HEK293T (cell line): Measurements from ENCODE around the gene PRKG1.

Experiments used
- CTCF ChIA-PET: fragments of 350-600 bp; formaldehyde crosslinking; extraction: SDS; loops from one replicate; lab custom pipeline; 2021; ENCODE audit warnings: antibody characterized with exemption, inconsistent platforms; lab: Yijun Ruan, JAX
- POLR2A ChIA-PET: fragments of 350-600 bp; formaldehyde crosslinking; extraction: SDS; loops from one replicate; lab custom pipeline; 2020; ENCODE audit warnings: antibody characterized with exemption, inconsistent platforms; lab: Yijun Ruan, JAX
- DNase-seq: peaks from one replicate; pipeline ENCODE4 v3.0.0; 2012; ENCODE audit warnings: mixed read lengths; ENCODE audit errors: extremely low spot score
- ARNT ChIP-seq: fragments of 450-650 bp; IDR thresholded peaks from 2 replicates; pipeline ENCODE4 v1.6.1; 2017; ENCODE audit warnings: mild to moderate bottlenecking
- BHLHE40 ChIP-seq: fragments of 450-650 bp; IDR thresholded peaks from 2 replicates; pipeline ENCODE4 v1.6.1; 2016; ENCODE audit warnings: mild to moderate bottlenecking, moderate library complexity, borderline replicate concordance
- CTBP1 ChIP-seq: fragments of 450-650 bp; IDR thresholded peaks from 2 replicates; pipeline ENCODE4 v1.6.1; 2016; ENCODE audit warnings: borderline replicate concordance
- ELF4 ChIP-seq: fragments of 450-650 bp; IDR thresholded peaks from 2 replicates; pipeline ENCODE4 v1.6.1; 2017; ENCODE audit warnings: antibody characterized with exemption
- FOXA1 ChIP-seq: fragments of 450-650 bp; IDR thresholded peaks from 2 replicates; pipeline ENCODE4 v1.6.1; 2016; ENCODE audit warnings: mild to moderate bottlenecking
- FOXK2 ChIP-seq: fragments of 450-650 bp; IDR thresholded peaks from 2 replicates; pipeline ENCODE4 v1.6.1; 2016; ENCODE audit warnings: mild to moderate bottlenecking
- FOXM1 ChIP-seq: fragments of 450-650 bp; IDR thresholded peaks from 2 replicates; pipeline ENCODE4 v1.6.1; 2017; ENCODE audit warnings: mild to moderate bottlenecking, borderline replicate concordance
- HDGF ChIP-seq: fragments of 450-650 bp; IDR thresholded peaks from 2 replicates; pipeline ENCODE4 v1.6.1; 2017; ENCODE audit warnings: antibody characterized with exemption, borderline replicate concordance
- L3MBTL2 ChIP-seq: fragments of 450-650 bp; conservative IDR thresholded peaks from 2 replicates; pipeline ENCODE4 v1.6.1; 2016; ENCODE audit warnings: mild to moderate bottlenecking
- LEF1 ChIP-seq: fragments of 450-650 bp; IDR thresholded peaks from 2 replicates; pipeline ENCODE4 v1.6.1; 2017; ENCODE audit warnings: mild to moderate bottlenecking, borderline replicate concordance
- NFRKB ChIP-seq: fragments of 450-650 bp; IDR thresholded peaks from 2 replicates; pipeline ENCODE4 v1.6.1; 2016; ENCODE audit warnings: mild to moderate bottlenecking, moderate library complexity
- PKNOX1 ChIP-seq: fragments of 450-650 bp; IDR thresholded peaks from 2 replicates; pipeline ENCODE4 v1.6.1; 2016
- SP1 ChIP-seq: fragments of 450-650 bp; IDR thresholded peaks from 2 replicates; pipeline ENCODE4 v1.6.1; 2017
- SUZ12 ChIP-seq: fragments of 450-650 bp; IDR thresholded peaks from 2 replicates; pipeline ENCODE4 v1.6.1; 2016; ENCODE audit warnings: mild to moderate bottlenecking
- TARDBP ChIP-seq: fragments of 450-650 bp; IDR thresholded peaks from 2 replicates; pipeline ENCODE4 v1.6.1; 2016
- ZNF384 ChIP-seq: fragments of 450-650 bp; IDR thresholded peaks from 2 replicates; pipeline ENCODE4 v1.6.1; 2016

Gene PRKG1

DNA sequence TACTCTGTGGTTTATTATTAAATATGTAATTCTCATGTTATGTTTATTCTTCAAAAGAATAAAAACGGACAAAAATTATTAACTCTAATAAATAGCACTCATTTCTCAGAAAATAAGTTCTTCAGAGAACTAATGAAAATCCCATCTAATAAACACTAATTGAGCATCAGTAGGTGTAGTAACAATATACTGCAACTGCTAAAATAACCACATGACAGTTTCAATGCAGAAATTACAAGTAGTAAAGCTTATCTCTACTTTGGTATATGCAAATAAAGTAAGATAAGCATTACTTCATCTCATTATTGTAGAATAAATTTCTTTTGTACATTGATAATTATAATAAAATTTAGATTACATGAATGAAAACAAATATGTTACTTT is 1183.4 kb downstream of the PRKG1 start:
- DNase-seq = no peak
- no peak for TF ChIP-seq SUZ12
- TF ChIP-seq ZNF384 = no peak
- no peak for TF ChIP-seq FOXA1
- ChIA-PET CTCF (no interaction called here), POLR2A (no interaction called here)

DNA sequence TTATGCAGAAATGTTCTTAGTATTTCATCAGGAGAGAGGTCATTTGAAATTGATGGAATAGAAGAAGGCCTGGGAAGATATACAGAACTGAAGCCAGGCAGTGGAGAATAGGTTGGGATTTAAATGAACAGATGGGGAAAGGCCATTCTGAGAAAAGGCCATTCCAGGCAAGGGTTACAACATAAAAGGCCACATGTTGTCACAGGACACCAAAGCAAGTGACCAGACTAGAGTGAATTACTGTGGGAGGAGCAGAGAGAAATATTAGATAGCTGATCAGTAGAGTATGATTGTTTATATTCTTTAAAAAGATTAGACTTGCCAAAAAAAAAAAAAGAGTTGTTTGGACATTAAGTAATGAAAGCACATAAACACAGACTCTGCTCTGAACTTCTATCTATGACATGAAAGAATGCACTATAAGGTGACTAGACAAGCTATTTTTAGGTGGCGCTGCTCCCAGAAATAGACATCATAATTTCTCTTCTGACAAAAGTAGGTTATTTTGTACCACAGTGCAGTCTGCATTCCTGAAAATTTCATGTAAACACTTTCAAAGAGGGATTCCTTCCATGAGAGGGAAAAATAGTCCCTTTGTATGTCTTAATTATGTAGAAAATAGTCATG is 1184.6 kb downstream of the PRKG1 start:
- ChIA-PET CTCF (no interaction called here), POLR2A (no interaction called here)
- no peak for TF ChIP-seq SUZ12

DNA sequence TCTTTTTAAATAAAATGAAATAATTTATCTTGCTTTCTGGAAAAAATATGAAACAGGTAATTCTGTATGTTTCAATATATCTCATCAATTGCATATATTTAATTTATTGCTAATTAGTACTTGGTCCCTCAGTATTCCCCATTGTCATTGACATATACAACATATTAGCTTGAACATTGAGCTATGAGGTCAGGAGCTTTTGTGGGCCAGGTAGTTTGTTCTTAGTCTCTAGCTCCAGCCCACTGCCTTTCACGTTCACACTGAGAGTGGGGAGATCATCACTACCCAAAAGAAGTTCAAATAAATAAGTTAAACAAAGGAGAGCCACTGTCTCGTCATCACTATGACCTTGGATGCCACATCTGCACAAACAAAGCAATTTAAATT is 1185.1 kb downstream of the PRKG1 start:
- POLR2A ChIA-PET = no interaction called here
- no peak for DNase-seq
- CTCF ChIA-PET = no interaction called here
- TF ChIP-seq SUZ12 (no peak), FOXK2 (no peak), PKNOX1 (no peak)

More for the DNA sequence above, 1184.6 kb downstream of the PRKG1 start:
- no peak for DNase-seq

- DNase-seq = no peak
- ChIA-PET CTCF (no interaction called here), POLR2A (no interaction called here)
- TF ChIP-seq L3MBTL2 (no peak), HDGF (no peak), TARDBP (no peak), NFRKB (no peak), SUZ12 (no peak), PKNOX1 (no peak), SP1 (no peak)
These were observed 1187.1 kb downstream of the PRKG1 start for GRCh38 chr10:52261362-52261761.

- TF ChIP-seq FOXM1 (no peak), LEF1 (no peak), BHLHE40 (no peak), TARDBP (no peak), HDGF (no peak), FOXA1 (no peak), CTBP1 (no peak), NFRKB (no peak), SP1 (no peak), SUZ12 (no peak), ELF4 (no peak), FOXK2 (no peak)
- POLR2A ChIA-PET = no interaction called here
- CTCF ChIA-PET = no interaction called here
- DNase-seq = no peak
These were observed 1191.0 kb downstream of the PRKG1 start for GRCh38 chr10:52265131-52265926.

GRCh38 chr10:52266858-52267257 is 1192.6 kb downstream of the PRKG1 start:
- POLR2A ChIA-PET = no interaction called here
- CTCF ChIA-PET = no interaction called here
- DNase-seq = no peak
- no peak for TF ChIP-seq BHLHE40
- no peak for TF ChIP-seq FOXA1
- no peak for TF ChIP-seq LEF1
- TF ChIP-seq ELF4 = no peak
- TF ChIP-seq NFRKB = no peak

GRCh38 chr10:52268790-52269189 is 1194.5 kb downstream of the PRKG1 start:
- no peak for DNase-seq
- no peak for TF ChIP-seq SP1
- TF ChIP-seq FOXK2 = no peak
- TF ChIP-seq ARNT = no peak
- TF ChIP-seq L3MBTL2 = no peak
- no peak for TF ChIP-seq BHLHE40
- TF ChIP-seq SUZ12 = no peak
- no peak for TF ChIP-seq NFRKB
- no peak for TF ChIP-seq TARDBP
- TF ChIP-seq ZNF384 = no peak
- TF ChIP-seq FOXM1 = no peak
- no peak for TF ChIP-seq CTBP1
- no peak for TF ChIP-seq HDGF
- CTCF ChIA-PET = no interaction called here
- POLR2A ChIA-PET = no interaction called here

DNA sequence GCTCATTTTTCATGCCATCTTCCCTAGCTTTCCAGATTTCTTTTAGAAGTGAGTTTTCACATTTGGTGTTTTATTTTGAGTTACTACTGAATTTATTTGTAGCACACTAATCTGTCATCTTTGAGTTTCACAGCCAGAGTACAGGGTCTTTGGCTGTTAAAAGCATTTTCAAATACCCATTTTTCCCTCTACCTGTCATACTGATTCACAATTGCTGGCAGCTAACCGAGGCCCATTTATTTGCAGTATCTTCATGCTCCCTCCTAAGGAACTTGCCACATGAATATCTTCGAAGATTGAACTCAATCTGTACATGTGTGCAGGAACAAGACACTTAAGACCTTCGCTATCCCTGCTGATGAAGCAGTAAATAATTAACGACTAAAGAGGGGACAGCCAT is 1194.9 kb downstream of the PRKG1 start:
- CTCF ChIA-PET = no interaction called here
- no peak for TF ChIP-seq BHLHE40
- TF ChIP-seq NFRKB = no peak
- no peak for TF ChIP-seq SP1
- TF ChIP-seq FOXM1 = no peak
- no peak for TF ChIP-seq LEF1
- no peak for TF ChIP-seq FOXA1
- TF ChIP-seq ZNF384 = no peak
- no peak for TF ChIP-seq SUZ12
- no peak for TF ChIP-seq FOXK2
- no peak for TF ChIP-seq ELF4
- no peak for TF ChIP-seq L3MBTL2
- no peak for TF ChIP-seq ARNT
- TF ChIP-seq PKNOX1 = no peak
- TF ChIP-seq HDGF = no peak
- no peak for TF ChIP-seq TARDBP
- no peak for TF ChIP-seq CTBP1
- POLR2A ChIA-PET = no interaction called here
- no peak for DNase-seq
